ENCODE data around the gene CX3CL1. TPM values are rescaled to one million over a fixed set of nuclear protein-coding genes. Genes with fewer than 3 reads are reported as not detected.

CX3CL1 gene
- total and polyA plus RNA-seq, 9 of the 15 experiments (the other 6 are each of a cell fraction or from before 2014, with no cell fraction given) = 0.09 TPM; not detected in 8

DNA sequence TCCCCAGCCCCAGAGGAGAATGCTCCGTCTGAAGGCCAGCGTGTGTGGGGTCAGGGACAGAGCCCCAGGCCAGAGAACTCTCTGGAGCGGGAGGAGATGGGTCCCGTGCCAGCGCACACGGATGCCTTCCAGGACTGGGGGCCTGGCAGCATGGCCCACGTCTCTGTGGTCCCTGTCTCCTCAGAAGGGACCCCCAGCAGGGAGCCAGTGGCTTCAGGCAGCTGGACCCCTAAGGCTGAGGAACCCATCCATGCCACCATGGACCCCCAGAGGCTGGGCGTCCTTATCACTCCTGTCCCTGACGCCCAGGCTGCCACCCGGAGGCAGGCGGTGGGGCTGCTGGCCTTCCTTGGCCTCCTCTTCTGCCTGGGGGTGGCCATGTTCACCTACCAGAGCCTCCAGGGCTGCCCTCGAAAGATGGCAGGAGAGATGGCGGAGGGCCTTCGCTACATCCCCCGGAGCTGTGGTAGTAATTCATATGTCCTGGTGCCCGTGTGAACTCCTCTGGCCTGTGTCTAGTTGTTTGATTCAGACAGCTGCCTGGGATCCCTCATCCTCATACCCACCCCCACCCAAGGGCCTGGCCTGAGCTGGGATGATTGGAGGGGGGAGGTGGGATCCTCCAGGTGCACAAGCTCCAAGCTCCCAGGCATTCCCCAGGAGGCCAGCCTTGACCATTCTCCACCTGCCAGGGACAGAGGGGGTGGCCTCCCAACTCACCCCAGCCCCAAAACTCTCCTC, 10.4 kb downstream of the CX3CL1 start:
- Histone ChIP-seq H4K20me1 (replicated peaks; ENCODE audit: control insufficient read depth, insufficient read depth, low read length) (0 out of 2 replicates have a peak, but pooled peaks cover 3% of the 10 kb centered on the region), H3K27ac (ENCODE audit: extremely low read depth, low read depth, low read length) (no peak overlapping the region), H2AFZ (ENCODE audit: low read depth, low read length) (no peak overlapping the region), H3K27me3 (ENCODE audit: control insufficient read depth in 2 of 2, insufficient read depth in 2 of 2, low read length in 2 of 2) (peaks cover 26 to 65% of the 10 kb centered on the region in 2 experiments; a peak in 4 of 5 replicates), H3K4me2 (ENCODE audit: insufficient read depth, low read length) (no peak overlapping the region), H3K4me1 (replicated peaks in 1 of 2; ENCODE audit: control insufficient read depth in 2 of 2, insufficient read depth in 2 of 2, low read length in 2 of 2) (peaks cover 0 to 10% of the 10 kb centered on the region in 2 experiments; a peak in 2 of 5 replicates), H3K36me3 (ENCODE audit: control insufficient read depth, insufficient read depth, low read length) (no peaks in the 10 kb centered on the region), H3K9me3 (replicated peaks; ENCODE audit: control insufficient read depth, insufficient read depth, low read depth, low read length) (no peaks in the 10 kb centered on the region), H3K4me3 (no peak overlapping the region), H3K9me1 (ENCODE audit: control insufficient read depth, insufficient read depth, low read length) (no peaks in the 10 kb centered on the region), H3K9ac (ENCODE audit: insufficient read depth in 1 of 2, low read depth in 2 of 2, low read length in 2 of 2) (peak overlapping the region in 1 of 2 experiments; percentile 9; a peak in 1 of 4 replicates), H3K79me2 (ENCODE audit: control insufficient read depth, insufficient read depth, low read length) (no peaks in the 10 kb centered on the region)
- TF ChIP-seq HOXB6 (CRISPR knock-in tag; IDR thresholded peaks at IDR 0.05; ENCODE audit: borderline replicate concordance) (no peak), ZZZ3 (IDR thresholded peaks at IDR 0.05) (no peak), SMC3 (conservative IDR thresholded peaks at IDR 0.05; ENCODE audit: insufficient read depth, low read depth, low read length) (no peak), CTBP1 (IDR thresholded peaks at IDR 0.05; ENCODE audit: borderline replicate concordance) (no peak), ZNF282 (CRISPR knock-in tag; IDR thresholded peaks at IDR 0.05) (no peak), TFAM (CRISPR knock-in tag; conservative IDR thresholded peaks at IDR 0.05) (no peak), SRSF1 (IDR thresholded peaks at IDR 0.05; ENCODE audit: low read depth, low read length) (no peak), BCOR (IDR thresholded peaks at IDR 0.05) (no peak), NFATC3 (IDR thresholded peaks at IDR 0.05) (no peak), ZNF239 (CRISPR knock-in tag; IDR thresholded peaks at IDR 0.05) (no peak)
- TF ChIP-seq, protein P1, sequence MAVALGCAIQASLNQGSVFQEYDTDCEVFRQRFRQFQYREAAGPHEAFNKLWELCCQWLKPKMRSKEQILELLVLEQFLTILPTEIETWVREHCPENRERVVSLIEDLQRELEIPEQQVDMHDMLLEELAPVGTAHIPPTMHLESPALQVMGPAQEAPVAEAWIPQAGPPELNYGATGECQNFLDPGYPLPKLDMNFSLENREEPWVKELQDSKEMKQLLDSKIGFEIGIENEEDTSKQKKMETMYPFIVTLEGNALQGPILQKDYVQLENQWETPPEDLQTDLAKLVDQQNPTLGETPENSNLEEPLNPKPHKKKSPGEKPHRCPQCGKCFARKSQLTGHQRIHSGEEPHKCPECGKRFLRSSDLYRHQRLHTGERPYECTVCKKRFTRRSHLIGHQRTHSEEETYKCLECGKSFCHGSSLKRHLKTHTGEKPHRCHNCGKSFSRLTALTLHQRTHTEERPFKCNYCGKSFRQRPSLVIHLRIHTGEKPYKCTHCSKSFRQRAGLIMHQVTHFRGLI (CRISPR knock-in tag; IDR thresholded peaks at IDR 0.05) = no peak
- TF ChIP-seq, protein P2, sequence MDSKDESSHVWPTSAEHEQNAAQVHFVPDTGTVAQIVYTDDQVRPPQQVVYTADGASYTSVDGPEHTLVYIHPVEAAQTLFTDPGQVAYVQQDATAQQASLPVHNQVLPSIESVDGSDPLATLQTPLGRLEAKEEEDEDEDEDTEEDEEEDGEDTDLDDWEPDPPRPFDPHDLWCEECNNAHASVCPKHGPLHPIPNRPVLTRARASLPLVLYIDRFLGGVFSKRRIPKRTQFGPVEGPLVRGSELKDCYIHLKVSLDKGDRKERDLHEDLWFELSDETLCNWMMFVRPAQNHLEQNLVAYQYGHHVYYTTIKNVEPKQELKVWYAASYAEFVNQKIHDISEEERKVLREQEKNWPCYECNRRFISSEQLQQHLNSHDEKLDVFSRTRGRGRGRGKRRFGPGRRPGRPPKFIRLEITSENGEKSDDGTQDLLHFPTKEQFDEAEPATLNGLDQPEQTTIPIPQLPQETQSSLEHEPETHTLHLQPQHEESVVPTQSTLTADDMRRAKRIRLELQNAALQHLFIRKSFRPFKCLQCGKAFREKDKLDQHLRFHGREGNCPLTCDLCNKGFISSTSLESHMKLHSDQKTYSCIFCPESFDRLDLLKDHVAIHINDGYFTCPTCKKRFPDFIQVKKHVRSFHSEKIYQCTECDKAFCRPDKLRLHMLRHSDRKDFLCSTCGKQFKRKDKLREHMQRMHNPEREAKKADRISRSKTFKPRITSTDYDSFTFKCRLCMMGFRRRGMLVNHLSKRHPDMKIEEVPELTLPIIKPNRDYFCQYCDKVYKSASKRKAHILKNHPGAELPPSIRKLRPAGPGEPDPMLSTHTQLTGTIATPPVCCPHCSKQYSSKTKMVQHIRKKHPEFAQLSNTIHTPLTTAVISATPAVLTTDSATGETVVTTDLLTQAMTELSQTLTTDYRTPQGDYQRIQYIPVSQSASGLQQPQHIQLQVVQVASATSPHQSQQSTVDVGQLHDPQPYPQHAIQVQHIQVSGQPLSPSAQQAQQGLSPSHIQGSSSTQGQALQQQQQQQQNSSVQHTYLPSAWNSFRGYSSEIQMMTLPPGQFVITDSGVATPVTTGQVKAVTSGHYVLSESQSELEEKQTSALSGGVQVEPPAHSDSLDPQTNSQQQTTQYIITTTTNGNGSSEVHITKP (IDR thresholded peaks at IDR 0.05; ENCODE audit: partially characterized antibody) = no peak
- TF ChIP-seq, protein P3, sequence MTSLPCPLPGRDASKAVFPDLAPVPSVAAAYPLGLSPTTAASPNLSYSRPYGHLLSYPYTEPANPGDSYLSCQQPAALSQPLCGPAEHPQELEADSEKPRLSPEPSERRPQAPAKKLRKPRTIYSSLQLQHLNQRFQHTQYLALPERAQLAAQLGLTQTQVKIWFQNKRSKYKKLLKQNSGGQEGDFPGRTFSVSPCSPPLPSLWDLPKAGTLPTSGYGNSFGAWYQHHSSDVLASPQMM (CRISPR knock-in tag; IDR thresholded peaks at IDR 0.05) = no peak
- TF ChIP-seq, protein P4, sequence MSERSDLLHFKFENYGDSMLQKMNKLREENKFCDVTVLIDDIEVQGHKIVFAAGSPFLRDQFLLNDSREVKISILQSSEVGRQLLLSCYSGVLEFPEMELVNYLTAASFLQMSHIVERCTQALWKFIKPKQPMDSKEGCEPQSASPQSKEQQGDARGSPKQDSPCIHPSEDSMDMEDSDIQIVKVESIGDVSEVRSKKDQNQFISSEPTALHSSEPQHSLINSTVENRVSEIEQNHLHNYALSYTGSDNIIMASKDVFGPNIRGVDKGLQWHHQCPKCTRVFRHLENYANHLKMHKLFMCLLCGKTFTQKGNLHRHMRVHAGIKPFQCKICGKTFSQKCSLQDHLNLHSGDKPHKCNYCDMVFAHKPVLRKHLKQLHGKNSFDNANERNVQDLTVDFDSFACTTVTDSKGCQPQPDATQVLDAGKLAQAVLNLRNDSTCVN (CRISPR knock-in tag; IDR thresholded peaks at IDR 0.05) = no peak
- no peak for DNase-seq (ENCODE audit: extremely low read depth in 1 of 4, low spot score in 3 of 4)
- FAIRE-seq = no peak
- intact Hi-C loops (cut with micrococcal nuclease) (no loop called here), in situ Hi-C loops (cut with MboI) (no loop called here)
- POLR2A ChIA-PET = no interaction called here
- WGBS (ENCODE audit: insufficient coverage, low coverage, missing lambda C conversion rate) = 4% methylated on average over 15 of the region's 16 CpGs
- CTCF ChIA-PET (ENCODE audit: low intra/inter-chr PET ratio) = no interaction called here
- no peak for ATAC-seq
- no TSS peak for BruUV-seq (replicated peaks)

Data from K562 (cell line).